NB4 (cell line): Measurements from ENCODE around the gene TSPAN11.

Experiments
- POLR2A ChIP-seq: IDR thresholded peaks from 2 replicates; pipeline ENCODE4 v1.6.1; 2011; ENCODE audit warnings: mild to moderate bottlenecking; ENCODE audit not compliant: insufficient read length; ENCODE audit errors: extremely low read depth
- TF ChIP-seq, protein P1 (sequence below): IDR thresholded peaks from one replicate; pipeline ENCODE4 v1.5.1; 2012; ENCODE audit warnings: low read depth, low read length

DNA sequence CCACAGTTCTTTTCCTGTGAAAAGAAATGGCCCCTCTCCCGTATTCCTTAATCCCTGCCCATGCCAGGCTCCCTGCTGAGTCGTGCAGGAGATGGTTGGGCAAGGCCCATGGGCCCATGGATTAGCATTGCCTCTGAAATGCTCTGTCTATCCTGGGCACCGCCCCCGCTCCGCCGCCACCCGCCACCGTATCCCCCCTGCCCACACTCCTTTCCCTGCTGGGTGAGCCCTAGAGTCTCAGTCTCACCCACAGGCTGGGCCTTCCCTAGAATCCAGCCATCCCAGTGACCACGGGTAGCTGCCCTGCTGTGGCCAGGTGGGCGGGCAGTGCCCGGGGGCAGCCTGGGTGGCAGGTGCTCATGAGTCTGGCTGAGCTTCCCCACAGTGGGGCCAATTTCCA, 50.6 kb downstream of the TSPAN11 start:
- TF ChIP-seq, protein P1, sequence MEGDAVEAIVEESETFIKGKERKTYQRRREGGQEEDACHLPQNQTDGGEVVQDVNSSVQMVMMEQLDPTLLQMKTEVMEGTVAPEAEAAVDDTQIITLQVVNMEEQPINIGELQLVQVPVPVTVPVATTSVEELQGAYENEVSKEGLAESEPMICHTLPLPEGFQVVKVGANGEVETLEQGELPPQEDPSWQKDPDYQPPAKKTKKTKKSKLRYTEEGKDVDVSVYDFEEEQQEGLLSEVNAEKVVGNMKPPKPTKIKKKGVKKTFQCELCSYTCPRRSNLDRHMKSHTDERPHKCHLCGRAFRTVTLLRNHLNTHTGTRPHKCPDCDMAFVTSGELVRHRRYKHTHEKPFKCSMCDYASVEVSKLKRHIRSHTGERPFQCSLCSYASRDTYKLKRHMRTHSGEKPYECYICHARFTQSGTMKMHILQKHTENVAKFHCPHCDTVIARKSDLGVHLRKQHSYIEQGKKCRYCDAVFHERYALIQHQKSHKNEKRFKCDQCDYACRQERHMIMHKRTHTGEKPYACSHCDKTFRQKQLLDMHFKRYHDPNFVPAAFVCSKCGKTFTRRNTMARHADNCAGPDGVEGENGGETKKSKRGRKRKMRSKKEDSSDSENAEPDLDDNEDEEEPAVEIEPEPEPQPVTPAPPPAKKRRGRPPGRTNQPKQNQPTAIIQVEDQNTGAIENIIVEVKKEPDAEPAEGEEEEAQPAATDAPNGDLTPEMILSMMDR: no peak
- no peak for TF ChIP-seq POLR2A
